HepG2 (cell line): ENCODE measurements around the gene TMPO. TPM values are rescaled to one million over a fixed set of nuclear protein-coding genes. Genes with fewer than 3 reads are reported as not detected.

ENCODE experiments used
- ARID4A ChIP-seq: sonication (generic); formaldehyde crosslinking; IDR thresholded peaks from 2 replicates; pipeline ENCODE4 v1.5.0; 2020; ENCODE audit warnings: mild to moderate bottlenecking, missing genetic modification reagents, borderline replicate concordance
- CBFB ChIP-seq: sonication (generic); formaldehyde crosslinking; IDR thresholded peaks from 2 replicates; pipeline ENCODE4 v1.4.0; 2020; ENCODE audit warnings: missing genetic modification reagents
- DRAP1 ChIP-seq: IDR thresholded peaks from 2 replicates; pipeline ENCODE4 v1.6.1; 2016; ENCODE audit warnings: missing genetic modification reagents, missing compliant biosample characterization
- ELF3 ChIP-seq: IDR thresholded peaks from 2 replicates; pipeline ENCODE4 v1.6.1; 2016; ENCODE audit warnings: missing genetic modification reagents, missing compliant biosample characterization
- FUBP1 ChIP-seq: sonication (generic); formaldehyde crosslinking; IDR thresholded peaks from 2 replicates; pipeline ENCODE4 v1.5.1; 2020; ENCODE audit warnings: missing genetic modification reagents, mild to moderate bottlenecking, borderline replicate concordance
- IRX3 ChIP-seq: sonication (generic); formaldehyde crosslinking; IDR thresholded peaks from 2 replicates; pipeline ENCODE4 v1.8.1; 2023; ENCODE audit warnings: mild to moderate bottlenecking, low read depth, missing genetic modification reagents, borderline replicate concordance
- MAFK ChIP-seq, 2 experiments: IDR thresholded peaks in 1 of 2; conservative IDR thresholded peaks in 1 of 2; 2 replicates each; pipeline ENCODE4 v1.6.1; 2011; ENCODE audit warnings: improper control_type of control experiment in 2 of 2, low read length in 2 of 2
- MEIS1 ChIP-seq: sonication (generic); formaldehyde crosslinking; IDR thresholded peaks from 2 replicates; pipeline ENCODE4 v1.9.0; 2021; ENCODE audit warnings: mild to moderate bottlenecking, missing genetic modification reagents, moderate library complexity, borderline replicate concordance
- REL ChIP-seq: sonication (generic); formaldehyde crosslinking; conservative IDR thresholded peaks from 2 replicates; pipeline ENCODE4 v1.8.0; 2022; ENCODE audit warnings: mild to moderate bottlenecking, missing genetic modification reagents, moderate library complexity
- SCMH1 ChIP-seq: sonication (generic); formaldehyde crosslinking; IDR thresholded peaks from 2 replicates; pipeline ENCODE4 v1.9.0; 2021; ENCODE audit warnings: missing genetic modification reagents, mild to moderate bottlenecking, borderline replicate concordance
- SNRNP70 ChIP-seq: fragments of 200-400 bp; formaldehyde crosslinking; IDR thresholded peaks from 2 replicates; pipeline ENCODE4 v1.6.1; 2017; ENCODE audit warnings: mild to moderate bottlenecking, low read depth, low read length, moderate library complexity
- TRAFD1 ChIP-seq: sonication (generic); formaldehyde crosslinking; IDR thresholded peaks from 2 replicates; pipeline ENCODE4 v1.5.1; 2020; ENCODE audit warnings: missing genetic modification reagents, mild to moderate bottlenecking, borderline replicate concordance
- ZMYM2 ChIP-seq: sonication (generic); formaldehyde crosslinking; IDR thresholded peaks from 2 replicates; pipeline ENCODE4 v1.8.0; 2022; ENCODE audit warnings: mild to moderate bottlenecking, missing genetic modification reagents
- ZNF33A ChIP-seq: sonication (generic); formaldehyde crosslinking; IDR thresholded peaks from 2 replicates; pipeline ENCODE4 v1.5.1; 2020; ENCODE audit warnings: missing genetic modification reagents, mild to moderate bottlenecking, moderate library complexity, borderline replicate concordance
- polyA plus RNA-seq, 8 experiments: library from polyadenylated mRNA; depleted of rRNA in 3 of 8; stranded (reverse) in 7 of 8; unstranded in 1 of 8; fragments of >200 nt; fragmentation: Illumina TruSeq in 4 of 8; extraction: Trizol in 4 of 8; gene quantifications; 2 replicates each; pipeline versions ENCODE4 v1.2.1 to v1.2.3, GENCODE V29; 2011 to 2016; ENCODE audit warnings: low read depth in 4 of 8, missing spikeins in 1 of 8, mixed read lengths in 1 of 8; ENCODE audit not compliant: insufficient read depth in 1 of 8
- total RNA-seq, 5 experiments: library from RNA; depleted of rRNA; stranded (reverse); fragments of >200 nt; fragmentation: Illumina TruSeq; extraction: Trizol; gene quantifications; 2 replicates each; pipeline ENCODE4 v1.2.3, GENCODE V29; 2016; ENCODE audit warnings: low read depth in 1 of 5
- TF ChIP-seq, protein P1 (sequence below): sonication (generic); formaldehyde crosslinking; IDR thresholded peaks from 2 replicates; pipeline ENCODE4 v1.4.0; 2020; ENCODE audit warnings: missing genetic modification reagents

The TMPO gene
- total and polyA plus RNA-seq, 2 of the 13 experiments (the other 11 are each of a cell fraction or from before 2014, with no cell fraction given): 24.2 to 167 TPM

DNA sequence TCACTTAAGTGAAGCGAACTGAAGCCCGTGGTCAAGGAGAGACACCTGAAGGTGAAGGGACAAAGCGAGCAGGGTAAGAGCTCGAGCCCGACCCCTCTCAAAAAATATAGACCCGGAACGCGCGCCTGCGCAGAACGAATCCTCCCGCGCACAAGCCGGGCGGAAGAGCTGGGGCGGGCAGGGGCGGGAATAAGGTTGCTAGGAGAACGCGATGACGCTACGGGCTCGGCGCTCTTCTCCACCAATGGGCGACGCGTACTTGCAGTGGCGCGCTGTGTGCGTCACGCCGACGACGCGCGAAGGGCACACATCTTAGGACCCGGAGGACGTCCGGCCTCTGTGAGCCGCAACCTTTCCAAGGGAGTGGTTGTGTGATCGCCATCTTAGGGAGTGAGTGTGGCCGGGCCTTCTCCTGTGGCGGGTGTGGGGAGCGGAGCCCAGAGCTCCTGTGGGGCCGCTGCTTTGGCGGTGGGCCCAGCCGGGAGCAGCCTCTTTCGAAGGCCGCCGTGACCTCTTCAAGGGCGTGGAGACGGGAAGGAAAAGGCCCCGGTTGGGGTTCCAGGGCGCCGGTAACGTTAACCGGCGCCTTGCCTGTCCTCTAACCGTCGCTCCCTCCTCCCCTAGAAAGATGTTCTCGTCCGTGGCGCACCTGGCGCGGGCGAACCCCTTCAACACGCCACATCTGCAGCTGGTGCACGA lies 78.1 kb downstream of the TMPO start, which contains the start of gene SLC25A3 (continued):
- TF ChIP-seq, protein P1, sequence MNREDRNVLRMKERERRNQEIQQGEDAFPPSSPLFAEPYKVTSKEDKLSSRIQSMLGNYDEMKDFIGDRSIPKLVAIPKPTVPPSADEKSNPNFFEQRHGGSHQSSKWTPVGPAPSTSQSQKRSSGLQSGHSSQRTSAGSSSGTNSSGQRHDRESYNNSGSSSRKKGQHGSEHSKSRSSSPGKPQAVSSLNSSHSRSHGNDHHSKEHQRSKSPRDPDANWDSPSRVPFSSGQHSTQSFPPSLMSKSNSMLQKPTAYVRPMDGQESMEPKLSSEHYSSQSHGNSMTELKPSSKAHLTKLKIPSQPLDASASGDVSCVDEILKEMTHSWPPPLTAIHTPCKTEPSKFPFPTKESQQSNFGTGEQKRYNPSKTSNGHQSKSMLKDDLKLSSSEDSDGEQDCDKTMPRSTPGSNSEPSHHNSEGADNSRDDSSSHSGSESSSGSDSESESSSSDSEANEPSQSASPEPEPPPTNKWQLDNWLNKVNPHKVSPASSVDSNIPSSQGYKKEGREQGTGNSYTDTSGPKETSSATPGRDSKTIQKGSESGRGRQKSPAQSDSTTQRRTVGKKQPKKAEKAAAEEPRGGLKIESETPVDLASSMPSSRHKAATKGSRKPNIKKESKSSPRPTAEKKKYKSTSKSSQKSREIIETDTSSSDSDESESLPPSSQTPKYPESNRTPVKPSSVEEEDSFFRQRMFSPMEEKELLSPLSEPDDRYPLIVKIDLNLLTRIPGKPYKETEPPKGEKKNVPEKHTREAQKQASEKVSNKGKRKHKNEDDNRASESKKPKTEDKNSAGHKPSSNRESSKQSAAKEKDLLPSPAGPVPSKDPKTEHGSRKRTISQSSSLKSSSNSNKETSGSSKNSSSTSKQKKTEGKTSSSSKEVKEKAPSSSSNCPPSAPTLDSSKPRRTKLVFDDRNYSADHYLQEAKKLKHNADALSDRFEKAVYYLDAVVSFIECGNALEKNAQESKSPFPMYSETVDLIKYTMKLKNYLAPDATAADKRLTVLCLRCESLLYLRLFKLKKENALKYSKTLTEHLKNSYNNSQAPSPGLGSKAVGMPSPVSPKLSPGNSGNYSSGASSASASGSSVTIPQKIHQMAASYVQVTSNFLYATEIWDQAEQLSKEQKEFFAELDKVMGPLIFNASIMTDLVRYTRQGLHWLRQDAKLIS (CRISPR knock-in tag): no peak
- TF ChIP-seq IRX3 (CRISPR knock-in tag) (peak; percentile 71; the same call in 1 of the 2 replicates), FUBP1 (no peak; the same call in 1 of the 2 replicates), REL (CRISPR knock-in tag) (0 out of 2 replicates have a peak, but pooled peaks have one; percentile 89), ELF3 (CRISPR knock-in tag) (0 out of 2 replicates have a peak, but pooled peaks have one; percentile 31), SNRNP70 (no peak), ZMYM2 (CRISPR knock-in tag) (no peak), ZNF33A (CRISPR knock-in tag) (no peak), MAFK (conservative IDR thresholded peaks at IDR 0.05 in 1 of 2, IDR thresholded peaks at IDR 0.05 in 1 of 2; ENCODE audit: low read length in 2 of 2) (no peak), TRAFD1 (CRISPR knock-in tag) (no peak), CBFB (0 out of 2 replicates have a peak, but pooled peaks have one; percentile 71), MEIS1 (CRISPR knock-in tag) (no peak), ARID4A (CRISPR knock-in tag) (peak; percentile 95), DRAP1 (CRISPR knock-in tag) (peak; percentile 98), SCMH1 (no peak)
